HG03060 (cell line): ENCODE results near the gene CD84.
"Not testable (repeated sequence)": the region's sequence is repeated elsewhere in the genome, so short reads cannot be mapped to it uniquely, and the experiment has no call there.

ENCODE experiments used
- ATAC-seq: cut with Tn5 transposase; IDR thresholded peaks from one replicate; pipeline ENCODE4 v1.9.1; 2021; ENCODE audit warnings: low read depth, moderate number of reproducible peaks; ENCODE audit not compliant: unreplicated experiment

CD84 gene

GRCh38 chr1:160544647-160545046 lies 34.6 kb downstream of the CD84 start:
- no peak for ATAC-seq

DNA sequence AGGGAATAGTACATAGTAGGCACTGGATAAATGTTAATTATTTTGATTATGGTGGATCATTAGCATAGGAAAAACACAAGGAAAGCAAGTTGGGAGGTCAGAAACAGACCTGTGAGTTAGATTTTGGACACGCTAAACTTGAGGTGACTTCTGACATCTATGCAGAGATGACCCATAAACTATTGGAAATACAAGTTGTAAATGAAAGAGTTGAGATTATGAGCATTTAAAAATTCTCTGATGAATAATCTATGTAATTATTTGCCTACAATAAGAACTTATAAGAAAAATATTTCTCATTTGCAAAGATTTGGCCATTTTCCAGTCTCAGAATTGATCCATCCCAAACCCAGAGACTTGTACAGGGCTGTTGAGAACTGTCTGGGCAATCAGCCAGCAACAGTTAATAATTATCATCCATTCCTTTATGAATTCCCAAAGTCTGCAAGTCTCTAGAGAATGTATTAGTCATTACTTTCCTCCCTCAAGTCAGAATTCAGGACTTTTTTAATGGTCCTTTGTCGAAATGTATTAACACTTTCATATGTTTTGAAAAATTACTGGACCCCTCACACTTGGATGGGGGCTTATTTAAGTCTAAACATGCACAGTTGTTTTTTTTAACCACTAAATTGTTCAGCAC lies 36.9 kb downstream of the CD84 start:
- ATAC-seq = no peak

GRCh38 chr1:160541622-160542302 lies 37.5 kb downstream of the CD84 start:
- no peak for ATAC-seq

DNA sequence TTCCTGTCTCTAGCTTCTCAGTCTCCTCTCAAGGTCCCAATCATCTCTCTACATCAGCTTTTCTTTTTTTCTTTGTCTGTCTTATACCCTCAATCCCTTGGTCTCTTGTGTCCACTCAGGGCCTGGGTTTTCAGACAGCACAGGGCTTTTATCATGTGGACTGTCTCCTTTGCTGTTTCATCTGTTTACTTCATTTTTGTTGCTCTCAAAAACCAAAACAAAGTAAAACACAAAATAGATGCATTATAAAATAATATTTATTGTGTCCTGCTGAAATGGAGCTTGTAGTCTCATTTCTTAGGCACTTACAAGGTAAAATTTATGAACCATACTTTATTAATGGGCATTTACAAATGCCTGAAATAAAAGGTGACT lies 38.5 kb downstream of the CD84 start:
- no peak for ATAC-seq

GRCh38 chr1:160539990-160540858 lies 39.1 kb downstream of the CD84 start:
- ATAC-seq = peak; percentile 88

DNA sequence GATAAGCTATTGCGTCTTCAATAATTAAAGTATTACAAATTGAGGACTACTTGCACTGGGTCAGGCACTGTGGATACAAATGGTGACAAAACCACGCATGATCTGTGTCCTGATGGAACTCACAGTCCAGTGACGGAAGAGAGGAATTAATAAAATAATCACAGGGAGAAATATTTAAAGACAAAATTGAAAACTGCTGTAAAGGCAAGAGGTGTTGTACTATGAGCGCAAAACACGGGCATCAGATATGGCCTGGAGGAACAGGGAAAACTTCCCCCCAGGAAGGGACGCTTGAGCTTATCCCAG lies 39.7 kb downstream of the CD84 start:
- no peak for ATAC-seq

GRCh38 chr1:160538985-160539651 lies 40.2 kb downstream of the CD84 start:
- no peak for ATAC-seq

DNA sequence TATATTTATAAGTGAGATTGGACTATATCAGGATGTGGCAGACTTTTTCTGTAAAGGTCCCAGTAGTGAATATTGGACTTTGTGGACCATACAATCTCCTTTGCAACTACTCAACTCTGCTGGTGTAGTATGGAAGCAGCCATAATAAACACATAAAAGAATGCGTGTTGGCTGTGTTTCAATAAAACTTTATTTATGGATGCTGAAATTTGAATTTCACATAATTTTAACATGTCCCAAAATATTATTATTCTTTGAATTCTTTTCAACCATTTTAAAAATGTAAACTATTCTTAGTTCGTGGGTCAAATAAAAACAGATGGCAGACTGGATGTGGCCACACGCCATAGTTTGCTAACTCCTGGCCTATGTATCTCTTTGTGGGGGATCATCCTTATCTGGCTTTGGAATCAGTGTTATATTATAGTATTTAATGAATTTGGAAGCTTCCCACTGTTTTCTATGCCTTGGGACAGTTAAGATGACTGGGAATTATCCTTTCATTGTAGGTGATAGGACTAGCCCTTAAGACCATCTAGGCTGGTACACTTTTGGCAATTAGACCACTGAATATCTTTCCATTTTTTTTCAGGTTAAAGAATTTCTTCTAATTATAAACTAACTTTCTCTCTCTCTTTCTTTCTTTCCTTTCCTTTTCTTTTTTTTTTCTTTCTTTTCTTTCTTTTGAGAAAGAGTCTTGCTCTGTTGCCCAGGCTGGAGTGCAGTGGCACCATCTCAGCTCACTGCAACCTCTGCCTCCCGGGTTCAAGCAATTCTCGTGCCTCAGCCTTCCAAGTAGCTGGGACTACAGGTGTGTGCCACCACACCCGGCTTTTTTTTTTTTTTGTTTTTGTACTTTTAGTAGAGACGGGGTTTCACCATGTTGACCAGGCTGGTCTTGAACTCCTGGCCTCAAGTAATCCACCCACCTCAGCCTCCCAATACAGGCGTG lies 41.3 kb downstream of the CD84 start:
- ATAC-seq = no peak

DNA sequence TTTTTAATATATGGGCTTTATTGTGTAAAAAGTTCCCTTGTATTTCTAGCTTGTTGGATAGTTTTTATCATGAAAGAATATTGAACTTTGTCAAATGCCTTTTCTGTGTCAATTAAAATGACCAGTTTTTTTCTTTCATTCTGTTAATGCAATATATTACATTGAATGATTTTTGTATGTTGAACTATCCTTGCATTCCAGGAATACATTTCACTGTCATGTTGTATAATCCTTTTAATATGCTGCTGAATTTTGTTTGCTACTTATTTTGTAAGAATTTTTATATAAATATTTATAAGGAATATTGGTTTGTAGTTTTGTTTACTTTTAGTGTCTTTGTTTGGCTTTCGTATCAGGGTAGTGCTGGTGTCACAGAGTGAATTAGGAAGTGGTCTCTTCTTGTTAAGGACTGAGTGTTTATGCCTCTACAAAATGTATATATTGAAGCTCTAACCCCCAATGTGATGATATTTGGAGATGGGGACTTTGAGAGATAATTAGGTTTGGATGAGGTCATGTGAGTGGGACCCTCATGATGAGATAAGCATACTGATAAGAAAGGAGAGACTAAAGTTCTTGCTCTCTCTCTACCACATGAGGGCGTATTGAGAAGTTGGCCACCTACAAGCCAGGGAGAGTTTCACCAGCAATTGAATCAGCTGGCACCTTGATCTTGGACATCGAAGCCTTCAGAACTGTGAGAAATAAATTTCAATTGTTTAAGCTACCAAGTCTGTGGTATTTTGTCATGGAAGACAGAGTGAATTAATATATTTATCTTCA lies 44.3 kb downstream of the CD84 start:
- no peak for ATAC-seq

DNA sequence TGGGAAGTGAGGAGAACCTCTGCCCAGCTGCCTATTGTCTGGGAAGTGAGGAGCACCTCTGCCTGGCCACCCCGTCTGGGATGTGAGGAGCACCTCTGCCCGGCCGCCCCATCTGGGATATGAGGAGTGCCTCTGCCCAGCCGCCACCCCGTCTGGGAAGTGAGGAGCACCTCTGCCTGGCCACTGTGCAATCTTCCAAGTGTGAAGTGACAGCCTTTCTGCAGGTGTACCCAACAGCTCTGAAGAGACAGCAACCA lies 46.8 kb downstream of the CD84 start:
- not testable (repeated sequence) for ATAC-seq

- not testable (repeated sequence) for ATAC-seq
Observed at GRCh38 chr1:160531809-160532556, 47.3 kb downstream of the CD84 start.

DNA sequence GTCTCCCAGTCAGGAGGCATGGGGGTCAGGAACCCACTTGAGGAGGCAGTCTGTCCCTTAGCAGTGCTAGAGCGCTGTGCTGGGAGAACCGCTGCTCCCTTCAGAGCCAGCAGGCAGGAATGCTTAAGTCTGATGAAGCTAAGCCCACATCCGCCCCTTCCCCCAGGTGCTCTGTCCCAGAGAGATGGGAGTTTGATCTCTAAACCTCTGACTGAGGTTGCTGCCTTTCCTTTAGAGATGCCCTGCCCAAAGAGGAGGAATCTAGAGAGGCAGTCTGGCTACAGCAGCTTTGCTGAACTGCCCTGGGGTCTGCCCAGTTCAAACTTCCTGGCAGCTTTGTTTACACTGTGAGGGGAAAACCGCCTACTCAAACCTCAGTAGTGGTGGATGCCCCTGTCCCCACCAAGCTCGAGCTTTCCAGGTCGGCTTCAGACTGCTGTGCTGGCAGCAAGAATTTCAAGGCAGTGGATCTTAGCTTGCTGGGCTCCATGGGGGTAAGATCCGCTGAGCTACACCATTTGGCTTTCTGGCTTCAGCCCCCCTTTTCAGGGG lies 49.8 kb downstream of the CD84 start:
- ATAC-seq = not testable (repeated sequence)

DNA sequence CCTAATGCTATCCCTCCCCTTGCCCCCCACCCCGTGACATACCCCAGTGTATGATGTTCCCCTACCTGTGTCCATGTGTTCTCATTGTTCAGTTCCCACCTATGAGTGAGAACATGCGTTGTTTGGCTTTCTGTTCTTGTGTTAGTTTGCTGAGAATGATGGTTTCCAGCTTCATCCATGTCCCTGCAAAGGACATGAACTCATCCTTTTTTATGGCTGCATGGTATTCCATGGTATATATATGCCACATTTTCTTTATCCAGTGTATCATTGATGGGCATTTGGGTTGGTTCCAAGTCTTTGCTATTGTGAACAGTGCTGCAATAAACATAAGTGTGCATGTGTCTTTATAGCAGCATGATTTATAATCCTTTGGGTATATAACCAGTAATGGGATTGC lies 55.5 kb downstream of the CD84 start:
- not testable (repeated sequence) for ATAC-seq

DNA sequence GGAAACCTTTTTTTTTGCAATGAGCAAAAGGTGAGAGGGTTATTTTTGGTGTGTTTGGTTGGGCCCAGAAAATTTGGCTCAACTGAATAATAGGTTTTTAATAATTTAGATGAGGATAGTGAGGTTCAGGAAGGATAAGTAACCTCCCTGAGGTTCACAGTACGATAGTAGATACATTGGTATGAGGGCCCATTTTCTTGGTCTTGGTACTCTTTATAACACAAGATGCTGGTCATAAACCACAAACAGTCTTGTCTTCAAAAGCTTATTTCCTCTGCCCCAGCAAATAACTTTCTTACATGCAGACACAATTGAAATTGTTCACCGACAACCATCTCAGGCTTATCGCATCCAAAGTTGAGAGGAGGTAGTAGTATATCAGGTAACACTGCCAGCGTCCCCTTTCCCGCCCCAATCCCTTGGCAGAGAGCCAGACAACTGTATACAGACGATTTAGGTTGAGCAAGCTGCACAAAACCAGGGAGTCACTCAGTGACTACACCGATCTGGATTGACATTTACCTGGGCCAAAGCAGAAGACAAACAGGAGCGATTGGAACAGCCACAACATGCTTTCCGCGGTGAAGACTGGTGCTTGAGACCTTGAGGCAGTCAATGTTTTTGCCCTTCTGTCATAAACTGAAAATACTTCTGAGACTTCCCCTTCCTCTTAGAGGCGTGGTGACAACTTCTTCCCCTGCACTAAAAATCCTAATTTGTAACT lies 56.5 kb downstream of the CD84 start, which contains the start of gene SLAMF6:
Gene SLAMF6, minus strand, starts transcription at position 634 of the 724 bp plus-strand sequence. Its CDS starts 63 bp downstream, at position 571.
- ATAC-seq = no peak

DNA sequence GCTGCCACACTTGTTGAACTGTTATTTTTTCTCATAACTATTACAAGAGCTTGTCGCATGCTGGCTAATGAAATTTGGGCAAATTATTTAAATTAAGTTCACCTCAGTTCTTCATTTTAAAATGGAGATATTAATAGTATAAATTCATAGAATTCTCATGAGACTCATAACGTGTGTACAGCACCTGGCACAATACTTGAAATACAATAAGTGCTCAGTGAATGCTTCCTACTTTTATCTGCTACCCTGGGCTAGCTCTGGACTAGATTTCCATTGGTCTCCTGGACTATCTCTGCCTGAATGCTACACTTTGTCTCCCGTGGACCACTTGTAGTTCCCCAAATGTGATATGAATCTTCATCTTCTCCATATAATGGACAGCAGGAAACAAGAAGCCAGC lies 57.2 kb downstream of the CD84 start:
- no peak for ATAC-seq

DNA sequence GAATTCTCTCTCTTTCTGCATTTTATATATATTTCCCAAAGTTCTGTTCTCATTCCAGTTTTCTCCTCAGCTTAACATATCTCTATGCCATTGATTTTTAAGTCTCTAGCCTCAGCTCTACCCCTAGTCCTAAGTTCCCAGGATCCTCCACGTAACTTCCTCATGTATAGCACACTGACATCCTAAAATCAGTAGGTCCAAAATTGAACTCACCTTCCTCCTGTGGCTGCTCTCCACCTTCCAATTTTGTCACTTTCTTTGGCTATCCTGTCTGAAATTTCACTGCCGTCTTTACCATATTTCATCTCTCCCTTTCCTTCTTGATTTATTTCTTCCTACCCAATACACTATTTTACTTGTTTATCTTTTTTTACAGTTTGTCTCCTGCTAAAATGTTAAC lies 57.7 kb downstream of the CD84 start:
- no peak for ATAC-seq

- no peak for ATAC-seq
Observed at GRCh38 chr1:160520999-160521398, 58.3 kb downstream of the CD84 start.

- no peak for ATAC-seq
Observed at GRCh38 chr1:160520582-160520981, 58.7 kb downstream of the CD84 start.
